ENCODE results near the gene ANO7.

The ANO7 gene

GRCh38 chr2:241208058-241208457 is 19.6 kb downstream of the ANO7 start:
- no peak for DNase-seq

DNA sequence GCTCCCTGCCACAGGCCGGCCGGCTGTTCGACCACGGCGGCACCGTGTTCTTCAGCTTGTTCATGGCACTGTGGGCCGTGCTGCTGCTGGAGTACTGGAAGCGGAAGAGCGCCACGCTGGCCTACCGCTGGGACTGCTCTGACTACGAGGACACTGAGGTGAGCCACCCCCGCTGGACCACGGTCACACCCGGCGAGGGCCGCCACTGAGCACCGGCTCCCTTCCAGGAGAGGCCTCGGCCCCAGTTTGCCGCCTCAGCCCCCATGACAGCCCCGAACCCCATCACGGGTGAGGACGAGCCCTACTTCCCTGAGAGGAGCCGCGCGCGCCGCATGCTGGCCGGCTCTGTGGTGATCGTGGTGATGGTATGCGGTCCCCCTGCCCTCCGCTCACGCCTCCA is 20.8 kb downstream of the ANO7 start:
- no peak for DNase-seq

- no peak for DNase-seq
Observed at GRCh38 chr2:241211276-241211675, 22.8 kb downstream of the ANO7 start.

GRCh38 chr2:241213041-241213440 is 24.6 kb downstream of the ANO7 start:
- no peak for DNase-seq

GRCh38 chr2:241213567-241213966 is 25.1 kb downstream of the ANO7 start:
- no peak for DNase-seq

GRCh38 chr2:241214209-241214608 is 25.7 kb downstream of the ANO7 start:
- no peak for DNase-seq

- DNase-seq: no peak
Observed at GRCh38 chr2:241214766-241215165, 26.3 kb downstream of the ANO7 start.

GRCh38 chr2:241215421-241215820 is 26.9 kb downstream of the ANO7 start:
- no peak for DNase-seq

GRCh38 chr2:241216211-241216761 is 27.8 kb downstream of the ANO7 start:
- peak; percentile 70 for DNase-seq

GRCh38 chr2:241217320-241218031 is 29.0 kb downstream of the ANO7 start:
- peak; percentile 63 for DNase-seq

GRCh38 chr2:241218131-241219029 is 29.9 kb downstream of the ANO7 start:
- peak; percentile 50 for DNase-seq

DNA sequence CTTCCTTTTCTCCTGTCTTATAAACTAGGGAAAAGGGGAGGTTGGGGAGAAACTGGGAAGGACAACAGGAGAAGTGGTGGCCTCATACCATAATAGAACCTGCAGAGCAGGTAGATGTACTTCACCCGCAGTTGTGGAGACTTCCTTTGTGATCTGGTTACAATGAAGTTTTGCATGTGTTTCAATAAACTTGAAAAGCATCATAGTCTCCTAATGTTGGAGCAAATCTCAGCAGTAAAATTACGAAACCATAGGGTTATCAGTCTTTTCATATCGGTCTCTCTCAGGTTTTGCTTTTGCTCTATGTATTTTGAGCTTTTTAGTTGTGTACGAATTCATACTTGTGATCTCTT is 30.5 kb downstream of the ANO7 start:
- DNase-seq: no peak

- DNase-seq: no peak
Observed at GRCh38 chr2:241219856-241220356, 31.4 kb downstream of the ANO7 start.

GRCh38 chr2:241223211-241224017 is 34.9 kb downstream of the ANO7 start:
- DNase-seq: no peak

DNA sequence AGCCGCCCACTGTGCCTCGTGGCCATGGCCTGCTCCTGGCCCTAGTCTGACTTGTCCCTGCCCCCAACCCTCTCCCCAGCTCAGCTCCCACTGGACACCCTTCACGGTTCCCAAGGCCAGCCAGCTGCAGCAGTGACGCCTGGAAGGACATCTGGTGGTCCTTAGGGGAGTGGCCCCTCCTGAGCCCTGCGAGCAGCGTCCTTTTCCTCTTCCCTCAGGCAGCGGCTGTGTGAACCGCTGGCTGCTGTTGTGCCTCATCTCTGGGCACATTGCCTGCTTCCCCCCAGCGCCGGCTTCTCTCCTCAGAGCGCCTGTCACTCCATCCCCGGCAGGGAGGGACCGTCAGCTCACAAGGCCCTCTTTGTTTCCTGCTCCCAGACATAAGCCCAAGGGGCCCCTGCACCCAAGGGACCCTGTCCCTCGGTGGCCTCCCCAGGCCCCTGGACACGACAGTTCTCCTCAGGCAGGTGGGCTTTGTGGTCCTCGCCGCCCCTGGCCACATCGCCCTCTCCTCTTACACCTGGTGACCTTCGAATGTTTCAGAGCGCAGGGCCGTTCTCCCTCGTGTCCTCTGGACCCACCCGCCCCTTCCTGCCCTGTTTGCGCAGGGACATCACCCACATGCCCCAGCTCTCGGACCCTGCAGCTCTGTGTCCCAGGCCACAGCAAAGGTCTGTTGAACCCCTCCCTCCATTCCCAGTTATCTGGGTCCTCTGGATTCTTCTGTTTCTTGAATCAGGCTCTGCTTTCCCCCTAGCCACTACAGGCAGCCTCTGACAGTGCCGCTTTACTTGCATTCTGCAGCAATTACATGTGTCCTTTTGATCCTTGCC is 35.8 kb downstream of the ANO7 start:
- DNase-seq: peak; percentile 68

GRCh38 chr2:241224851-241225438 is 36.5 kb downstream of the ANO7 start:
- no peak for DNase-seq

DNA sequence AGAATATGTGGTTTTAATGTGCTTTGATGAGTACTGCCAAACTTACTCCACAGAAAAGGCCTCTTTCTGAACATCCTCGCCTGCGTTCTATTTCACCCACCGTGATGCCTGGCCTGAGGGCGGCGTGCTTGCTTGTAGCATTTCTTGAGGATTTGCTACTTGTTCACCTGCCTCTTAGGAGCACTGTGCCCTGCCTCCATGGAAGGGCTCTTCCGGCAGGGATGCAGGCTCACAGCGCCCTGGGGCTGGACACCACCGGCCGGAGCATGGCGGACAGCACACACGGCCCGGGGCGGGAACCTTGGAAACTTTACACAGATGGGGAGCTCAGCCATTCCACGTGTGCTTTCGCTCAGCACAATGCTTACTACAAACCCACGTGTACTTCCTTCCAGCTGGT is 37.1 kb downstream of the ANO7 start:
- no peak for DNase-seq

DNA sequence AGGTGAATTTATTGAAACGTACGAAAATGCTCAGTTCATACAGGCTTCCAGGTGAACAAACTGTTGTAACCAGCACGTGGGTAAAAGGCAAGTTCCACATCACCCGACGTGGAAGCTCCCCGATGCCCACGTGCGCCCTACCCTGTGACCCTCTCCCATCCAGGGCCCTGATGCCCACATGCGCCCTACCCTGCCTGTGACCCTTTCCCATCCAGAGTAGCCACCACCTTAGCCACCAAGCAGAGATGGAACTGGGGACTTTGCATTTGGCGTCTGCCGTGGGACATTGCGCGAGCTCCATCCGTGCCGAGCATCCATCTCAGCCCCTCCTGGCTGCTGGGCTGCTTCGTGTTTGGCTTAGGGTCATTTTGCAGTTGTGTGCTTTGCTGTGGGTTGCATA is 37.5 kb downstream of the ANO7 start:
- DNase-seq: no peak

- peak; percentile 41 for DNase-seq
Observed at GRCh38 chr2:241226723-241227572, 38.5 kb downstream of the ANO7 start.

DNA sequence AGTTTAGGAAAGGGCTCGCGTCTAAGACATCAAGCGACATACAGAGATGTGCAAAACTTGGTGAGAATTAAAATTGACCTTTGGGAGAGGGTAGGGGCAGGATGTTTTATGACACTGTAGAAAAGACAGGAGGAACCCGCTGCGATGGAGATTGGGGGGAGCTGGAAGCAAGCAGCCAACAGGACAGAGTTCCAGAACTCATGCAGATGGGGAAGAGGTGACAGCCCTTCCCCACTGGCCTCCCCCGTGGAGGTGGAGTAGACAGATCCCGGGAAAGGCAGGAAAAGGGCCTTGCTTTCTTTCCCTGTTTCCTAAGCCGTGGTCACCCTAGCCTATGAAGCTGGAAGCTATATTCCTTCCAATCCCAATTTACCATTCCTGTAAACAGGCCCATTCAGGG is 39.1 kb downstream of the ANO7 start:
- no peak for DNase-seq
